ENCODE measurements around the gene TMEM208. TPM values are rescaled to one million over a fixed set of nuclear protein-coding genes. Genes with fewer than 3 reads are reported as not detected.

Gene TMEM208
- total and polyA plus RNA-seq, 2 experiments from 2014 or later, result 53.8 to 97.0 TPM

DNA sequence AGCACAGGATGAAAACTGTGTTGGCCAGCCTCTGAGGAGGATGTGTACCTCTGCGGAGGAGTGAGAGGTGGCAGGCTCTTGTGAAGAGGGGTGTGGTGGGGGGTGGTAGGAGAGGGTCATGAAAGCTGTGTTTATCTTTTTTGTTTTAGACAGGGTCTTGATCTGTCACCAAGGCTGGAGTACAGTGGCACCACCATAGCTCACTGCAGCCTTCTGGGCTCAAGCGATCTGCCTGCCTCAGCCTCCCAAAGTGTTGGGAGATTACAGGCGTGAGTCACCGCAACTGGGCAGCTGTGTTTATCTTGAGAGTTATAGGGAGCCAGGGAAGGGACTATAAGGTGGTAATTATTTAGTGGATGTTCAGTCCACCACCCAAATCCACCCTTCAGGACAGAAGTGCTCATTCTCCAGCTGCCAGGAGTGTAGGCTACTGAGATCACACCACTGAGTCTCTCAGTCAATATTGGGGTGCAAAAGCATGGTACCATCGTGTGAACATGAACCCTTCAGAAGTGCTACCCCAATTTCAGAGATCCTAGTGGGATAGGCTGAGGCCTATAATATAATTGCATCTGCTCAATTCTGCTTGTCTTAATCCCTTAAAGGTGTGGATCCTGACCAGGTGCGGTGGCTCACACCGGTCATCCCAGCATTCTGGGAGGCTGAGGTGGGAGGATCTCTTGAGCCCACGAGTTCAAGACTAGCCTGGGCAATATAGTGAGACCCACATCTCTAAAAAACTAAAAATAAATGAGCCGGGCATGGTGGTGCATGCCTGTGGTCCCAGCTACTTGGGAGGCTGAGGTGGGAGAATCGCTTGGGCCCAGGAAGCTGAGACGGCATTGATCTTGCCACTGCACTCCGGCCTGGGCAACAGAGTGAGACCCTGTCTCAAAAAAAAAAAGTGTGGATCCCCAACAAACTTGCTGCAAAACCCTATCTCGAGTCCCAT lies 36.2 kb upstream of the TMEM208 start:
- Histone ChIP-seq H3K36me3 (ENCODE audit: low read depth) (peaks cover 11% of the 10 kb centered on the region; the same call in 1 of the 2 replicates), H3K27ac (no peak overlapping the region), H2AFZ (0 out of 2 replicates have a peak overlapping the region, but pooled peaks have one; percentile 36), H3K27me3 (replicated peaks; ENCODE audit: insufficient read depth) (no peaks in the 10 kb centered on the region), H3F3A (ENCODE audit: insufficient read depth) (no peaks in the 10 kb centered on the region), H3K79me2 (ENCODE audit: insufficient read depth) (peaks cover 35% of the 10 kb centered on the region), H3K4me1 (ENCODE audit: insufficient read depth) (peaks cover 11% of the 10 kb centered on the region), H3K9me3 (ENCODE audit: low read depth) (no peaks in the 10 kb centered on the region), H3K4me2 (ENCODE audit: unreplicated experiment) (no peak overlapping the region), H3K4me3 (no peak overlapping the region), H3K9me2 (ENCODE audit: insufficient read depth) (no peaks in the 10 kb centered on the region), H4K20me1 (ENCODE audit: insufficient read depth) (no peaks in the 10 kb centered on the region), H3K9ac (no peak overlapping the region)
- no peak for TF ChIP-seq EZH2phosphoT487 (IDR thresholded peaks at IDR 0.05; ENCODE audit: insufficient read depth, low read depth)
- no peak for TF ChIP-seq EZH2 (IDR thresholded peaks at IDR 0.05; ENCODE audit: insufficient read depth, poor library complexity, severe bottlenecking)
- 78 to 79% methylated on average over 13 of the region's 13 CpGs for WGBS, 2 experiments (ENCODE audit: low coverage in 1 of 2, low lambda C conversion rate in 2 of 2, missing lambda C conversion rate in 2 of 2)
- DNase-seq, result no peak
- in situ Hi-C loops (cut with MboI), result no loop called here

DNA sequence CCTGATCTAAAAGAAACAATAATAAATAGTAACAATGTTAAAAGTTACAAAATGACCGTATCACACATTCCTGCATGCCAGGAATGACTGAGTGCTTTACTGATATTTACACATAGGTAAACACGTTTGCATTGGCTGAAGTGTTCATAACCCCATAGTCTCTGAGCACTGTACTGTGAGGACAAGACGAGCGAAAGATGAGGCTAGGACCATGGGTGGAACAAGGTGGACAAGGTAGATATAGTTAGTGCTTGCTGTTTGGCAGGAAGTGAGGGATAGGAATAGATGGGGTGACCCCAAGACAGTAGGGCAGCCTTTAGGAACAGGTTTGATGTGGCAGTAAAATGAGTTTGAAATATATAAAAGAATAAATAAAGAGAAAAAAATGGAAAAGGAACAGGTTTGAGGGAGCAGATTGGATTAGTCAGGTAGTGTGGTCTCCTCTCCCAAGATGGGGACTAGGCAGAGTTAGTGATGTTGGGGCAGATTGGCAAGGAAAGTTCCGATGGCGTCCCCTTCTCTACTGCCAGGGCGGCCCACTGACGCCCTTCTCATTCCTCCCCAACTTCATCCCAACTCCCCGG lies 35.4 kb upstream of the TMEM208 start:
- Histone ChIP-seq H3K4me2 (ENCODE audit: unreplicated experiment) (peak overlapping the region; percentile 30), H3F3A (ENCODE audit: insufficient read depth) (peaks cover 6% of the 10 kb centered on the region; the same call in 1 of the 2 replicates), H4K20me1 (ENCODE audit: insufficient read depth) (no peaks in the 10 kb centered on the region), H3K4me3 (peak overlapping the region; percentile 84; the same call in 1 of the 2 replicates), H3K9me2 (ENCODE audit: insufficient read depth) (no peaks in the 10 kb centered on the region), H3K36me3 (ENCODE audit: low read depth) (peaks cover 12% of the 10 kb centered on the region; the same call in 1 of the 2 replicates), H3K9ac (no peak overlapping the region), H3K4me1 (ENCODE audit: insufficient read depth) (peaks cover 11% of the 10 kb centered on the region), H3K79me2 (ENCODE audit: insufficient read depth) (peaks cover 39% of the 10 kb centered on the region), H2AFZ (peak overlapping the region; percentile 36; the same call in 1 of the 2 replicates), H3K9me3 (ENCODE audit: low read depth) (no peaks in the 10 kb centered on the region), H3K27ac (no peak overlapping the region), H3K27me3 (replicated peaks; ENCODE audit: insufficient read depth) (no peaks in the 10 kb centered on the region)
- TF ChIP-seq EZH2phosphoT487 (IDR thresholded peaks at IDR 0.05; ENCODE audit: insufficient read depth, low read depth), result no peak
- no peak for TF ChIP-seq EZH2 (IDR thresholded peaks at IDR 0.05; ENCODE audit: insufficient read depth, poor library complexity, severe bottlenecking)
- 15 to 19% methylated on average over 9 of the region's 9 CpGs for WGBS, 2 experiments (ENCODE audit: low coverage in 1 of 2, low lambda C conversion rate in 2 of 2, missing lambda C conversion rate in 2 of 2)
- in situ Hi-C loops (cut with MboI), result no loop called here
- no peak for DNase-seq

DNA sequence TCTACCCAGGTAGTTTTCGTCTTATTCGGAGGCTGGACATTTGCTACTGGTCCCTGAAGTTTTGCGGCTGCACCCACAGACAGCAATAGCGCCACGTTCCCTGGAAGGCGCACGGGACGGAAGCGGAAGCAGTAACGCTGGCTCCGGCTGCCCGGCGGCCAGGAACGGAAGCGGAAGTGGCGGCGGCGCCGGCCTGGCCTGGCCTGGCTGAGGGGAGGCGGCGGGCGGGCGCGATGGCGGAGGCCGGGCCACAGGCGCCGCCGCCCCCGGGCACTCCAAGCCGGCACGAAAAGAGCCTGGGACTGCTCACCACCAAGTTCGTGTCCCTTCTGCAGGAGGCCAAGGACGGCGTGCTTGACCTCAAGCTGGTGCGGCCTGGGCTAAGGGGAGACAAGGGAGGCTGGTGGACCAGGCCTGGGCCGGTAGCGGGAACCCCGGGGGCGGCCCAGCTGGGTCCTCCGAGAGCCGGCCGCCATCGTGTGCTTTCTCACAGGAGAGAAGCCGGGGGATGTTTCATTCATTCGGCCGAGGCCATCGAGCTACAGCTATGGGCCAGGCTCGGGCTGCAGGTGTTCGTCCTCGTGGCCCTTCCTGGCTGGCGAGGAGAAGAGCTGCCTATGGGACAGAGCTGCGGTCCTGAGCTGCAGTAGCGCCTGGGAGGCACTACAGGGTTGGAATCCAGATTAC lies 34.8 kb upstream of the TMEM208 start, which contains the start of gene E2F4:
Gene E2F4 (plus strand): TSS at position 161 of the 687 bp plus-strand sequence. CDS start 73 bp downstream, at position 234.
- Histone ChIP-seq H3K9ac (peak within 1 kb of the TSS; percentile 90), H3K36me3 (ENCODE audit: low read depth) (peaks cover 12% of the 10 kb centered on the region; the same call in 1 of the 2 replicates), H3F3A (ENCODE audit: insufficient read depth) (peaks cover 10% of the 10 kb centered on the region; the same call in 1 of the 2 replicates), H3K27me3 (replicated peaks; ENCODE audit: insufficient read depth) (no peaks in the 10 kb centered on the region), H3K4me2 (ENCODE audit: unreplicated experiment) (peak within 1 kb of the TSS; percentile 89), H3K4me1 (ENCODE audit: insufficient read depth) (peaks cover 11% of the 10 kb centered on the region), H3K27ac (peak within 1 kb of the TSS; percentile 8; the same call in 1 of the 2 replicates), H3K9me3 (ENCODE audit: low read depth) (no peaks in the 10 kb centered on the region), H3K79me2 (ENCODE audit: insufficient read depth) (peaks cover 39% of the 10 kb centered on the region), H4K20me1 (ENCODE audit: insufficient read depth) (no peaks in the 10 kb centered on the region), H3K9me2 (ENCODE audit: insufficient read depth) (no peaks in the 10 kb centered on the region), H2AFZ (peak within 1 kb of the TSS; percentile 55; the same call in 1 of the 2 replicates), H3K4me3 (peak within 1 kb of the TSS; percentile 84)
- TF ChIP-seq EZH2phosphoT487 (IDR thresholded peaks at IDR 0.05; ENCODE audit: insufficient read depth, low read depth) (no peak), EZH2 (IDR thresholded peaks at IDR 0.05; ENCODE audit: insufficient read depth, poor library complexity, severe bottlenecking) (no peak)
- 1% methylated on average over 52 to 54 of the region's 54 CpGs for WGBS, 2 experiments (ENCODE audit: low coverage in 1 of 2, low lambda C conversion rate in 2 of 2, missing lambda C conversion rate in 2 of 2)
- in situ Hi-C loops (cut with MboI), result no loop called here
- peak; percentile 97 for DNase-seq
